HG03159 (cell line): Measurements from ENCODE around the gene UBAC1.
A peak's percentile ranks its signal among the peaks of the same experiment; 100 is the strongest.

ENCODE experiments used
- ATAC-seq: cut with Tn5 transposase; IDR thresholded peaks from one replicate; pipeline ENCODE4 v1.9.1; 2021; ENCODE audit warnings: mild to moderate bottlenecking, moderate library complexity; ENCODE audit not compliant: unreplicated experiment

Gene UBAC1, protein sequence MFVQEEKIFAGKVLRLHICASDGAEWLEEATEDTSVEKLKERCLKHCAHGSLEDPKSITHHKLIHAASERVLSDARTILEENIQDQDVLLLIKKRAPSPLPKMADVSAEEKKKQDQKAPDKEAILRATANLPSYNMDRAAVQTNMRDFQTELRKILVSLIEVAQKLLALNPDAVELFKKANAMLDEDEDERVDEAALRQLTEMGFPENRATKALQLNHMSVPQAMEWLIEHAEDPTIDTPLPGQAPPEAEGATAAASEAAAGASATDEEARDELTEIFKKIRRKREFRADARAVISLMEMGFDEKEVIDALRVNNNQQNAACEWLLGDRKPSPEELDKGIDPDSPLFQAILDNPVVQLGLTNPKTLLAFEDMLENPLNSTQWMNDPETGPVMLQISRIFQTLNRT

DNA sequence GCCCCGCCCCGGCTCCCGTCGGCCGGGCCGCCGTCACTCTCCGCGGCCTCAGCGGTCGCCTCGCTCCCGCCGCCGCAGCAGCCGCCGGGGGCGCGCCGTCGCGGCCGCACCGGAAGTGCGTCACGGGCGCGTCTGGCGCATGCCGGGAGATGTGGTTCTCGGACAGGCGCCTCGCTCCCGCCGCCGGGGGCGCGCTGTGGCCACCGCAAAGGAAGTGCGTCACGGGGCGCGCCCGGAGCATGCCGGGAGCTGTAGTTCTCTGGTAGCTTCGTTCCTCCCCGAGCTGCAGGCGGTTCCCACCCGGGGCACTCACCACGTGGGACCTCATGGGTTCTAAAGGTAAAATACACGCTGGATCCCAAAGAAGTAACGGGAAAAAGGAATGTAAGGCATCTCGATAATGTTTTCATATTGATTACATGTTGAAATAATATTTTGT lies at the start of gene UBAC1:
Gene UBAC1 (minus strand): TSS at position 97 of the 439 bp plus-strand sequence. CDS start 211 bp downstream, outside the sequence.
- ATAC-seq: peak; percentile 90

DNA sequence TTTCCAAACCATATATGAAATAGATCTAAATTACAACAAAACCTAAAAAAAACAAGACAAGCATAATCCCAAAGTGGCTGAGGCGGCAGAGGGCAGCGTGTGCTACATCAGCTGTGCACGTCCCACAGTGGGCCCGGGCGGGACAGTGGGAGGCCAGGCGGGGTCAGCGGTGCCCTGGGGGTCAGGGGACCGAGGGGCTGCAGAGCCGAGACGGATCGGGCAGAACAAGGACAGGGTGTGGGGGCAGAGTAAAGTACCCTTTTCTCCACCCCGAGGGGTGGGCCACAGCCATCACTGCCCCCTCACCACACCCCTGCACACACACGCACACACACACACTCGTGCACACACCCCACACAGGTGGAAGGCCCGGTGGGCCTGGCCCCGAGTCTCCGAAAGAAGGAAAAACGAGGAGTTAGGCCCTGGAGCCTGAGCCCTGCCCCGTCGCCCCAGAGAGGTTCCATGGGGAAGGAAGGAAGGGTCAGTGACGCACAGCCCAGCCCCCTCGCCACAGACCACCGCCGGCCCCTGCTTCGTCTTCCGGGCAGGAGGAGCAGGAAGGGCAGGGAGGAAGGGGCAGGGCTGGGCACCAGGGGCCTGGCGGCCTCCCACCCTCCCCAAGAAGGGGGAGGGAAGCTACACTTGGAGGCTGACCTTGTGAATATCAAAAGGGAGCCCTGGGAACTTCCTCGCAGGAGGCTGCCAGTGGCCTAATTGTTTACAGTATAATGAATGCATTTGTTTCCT lies 49.6 kb upstream of the UBAC1 start:
- ATAC-seq: no peak

DNA sequence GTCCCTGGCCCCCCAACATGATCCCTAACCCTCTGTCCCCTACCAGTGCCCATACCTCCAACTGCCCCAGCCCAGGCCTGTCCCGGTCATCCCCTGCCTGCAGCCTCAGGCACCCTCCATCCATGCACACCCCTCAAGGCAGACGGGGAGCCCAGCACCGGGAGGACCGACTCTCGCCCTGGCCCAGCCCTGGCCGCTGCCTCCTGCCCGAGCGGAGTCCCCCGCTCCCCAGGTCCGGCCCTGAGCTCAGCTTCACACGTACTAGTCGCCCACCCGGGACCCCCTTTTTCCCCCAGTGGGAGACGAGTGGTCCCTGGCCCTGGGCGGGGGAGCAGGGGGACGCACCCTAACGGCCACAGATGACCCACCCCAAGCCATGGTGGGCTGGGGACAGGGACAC lies 49.0 kb upstream of the UBAC1 start:
- no peak for ATAC-seq

DNA sequence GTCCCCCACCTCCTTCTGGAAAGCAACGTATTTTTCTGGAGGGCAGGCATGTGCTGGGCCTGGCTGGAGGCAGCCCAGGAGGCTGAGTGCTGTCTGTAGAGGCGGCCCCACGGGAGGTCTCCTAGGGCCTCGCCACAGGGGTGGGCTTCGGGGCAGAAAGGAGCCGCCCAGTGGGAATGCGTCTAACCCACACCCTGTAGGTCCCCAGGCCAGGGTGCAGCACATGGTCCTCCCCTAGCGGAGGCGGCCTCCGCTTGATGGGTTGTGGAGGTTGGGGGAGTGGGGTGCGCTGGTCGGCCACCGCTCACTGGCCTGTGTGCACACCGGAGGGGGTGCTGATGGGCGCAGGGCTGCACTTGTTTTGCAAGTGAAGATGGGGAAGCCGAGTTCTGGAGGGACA lies 48.3 kb upstream of the UBAC1 start:
- ATAC-seq: no peak

DNA sequence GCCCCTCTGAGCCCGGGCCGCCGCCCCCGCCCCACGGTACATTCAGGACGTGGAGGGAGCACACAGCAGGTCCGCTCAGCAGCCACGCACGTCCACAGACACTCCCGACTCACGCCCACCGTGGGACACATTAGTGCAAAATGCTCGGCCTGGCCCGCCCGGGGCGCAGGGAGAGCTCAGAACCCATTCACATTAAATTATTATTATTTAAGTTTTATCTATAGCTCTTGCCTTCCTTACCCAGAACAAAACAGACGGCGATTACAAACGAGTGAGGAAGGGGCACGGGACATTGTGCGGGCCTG lies 47.5 kb upstream of the UBAC1 start:
- ATAC-seq: no peak

DNA sequence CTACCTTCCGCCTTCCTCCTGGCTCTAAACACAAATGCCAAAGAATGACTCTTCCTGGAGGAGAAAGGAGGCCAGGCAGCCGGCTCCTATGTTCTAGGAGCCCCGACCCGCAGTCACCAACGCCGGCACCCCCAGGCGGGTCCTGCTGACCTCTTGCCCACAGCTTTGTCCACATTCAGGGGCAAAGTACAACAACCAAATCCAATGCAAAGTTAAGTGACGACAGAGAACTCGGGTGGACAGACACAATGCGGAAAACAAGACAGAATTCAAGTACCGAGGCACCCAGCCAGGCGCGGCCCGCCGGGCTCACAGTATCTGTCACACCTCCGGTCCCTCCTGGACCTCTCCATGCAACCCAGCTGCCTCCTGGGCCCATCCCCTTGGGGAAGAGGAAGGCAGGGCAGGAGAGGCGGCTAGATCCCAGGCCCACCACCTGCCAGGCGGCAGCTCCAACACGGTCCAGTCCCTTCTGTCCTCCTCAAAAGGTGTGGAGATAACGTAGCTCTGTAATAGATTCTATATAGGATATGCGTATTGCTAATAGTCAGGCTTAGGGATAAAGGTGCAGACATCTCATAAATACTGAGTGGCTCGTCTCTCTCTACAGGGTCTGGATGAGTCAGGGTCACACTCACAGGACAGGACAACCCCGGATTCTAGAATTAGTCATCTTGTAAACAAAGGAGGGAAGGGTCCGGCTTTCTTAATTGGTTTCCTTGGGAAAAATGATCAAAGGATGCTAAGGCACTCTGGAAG lies 46.9 kb upstream of the UBAC1 start:
- no peak for ATAC-seq

DNA sequence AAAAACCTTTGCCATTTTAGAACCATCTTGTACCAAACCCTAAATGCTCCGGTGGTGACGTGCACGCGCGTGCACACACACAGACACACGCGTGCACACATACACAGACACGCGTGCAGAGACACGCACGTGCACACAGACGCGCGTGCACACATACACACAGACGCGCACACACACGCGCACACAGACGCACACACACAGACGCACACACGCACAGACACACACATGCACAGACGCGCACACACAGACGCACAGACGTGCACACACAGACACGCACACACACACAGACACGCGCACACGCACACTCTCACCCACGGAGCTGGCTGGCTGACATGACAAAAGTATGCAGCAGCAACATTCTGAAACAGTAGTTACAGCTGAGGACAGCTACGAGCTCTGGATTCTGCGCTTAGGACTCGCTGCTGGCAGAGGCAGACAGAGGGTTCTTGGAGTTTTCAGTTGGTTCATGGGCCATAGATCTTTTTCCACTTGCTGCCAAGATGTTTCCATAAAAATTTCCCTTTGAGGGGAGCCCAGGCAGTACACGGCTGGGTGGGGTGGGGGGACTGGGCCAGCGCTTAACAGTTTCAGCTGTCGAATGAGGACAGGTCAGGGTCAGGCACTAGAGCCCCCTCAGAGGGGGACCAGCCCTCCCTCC lies 46.2 kb upstream of the UBAC1 start:
- ATAC-seq: no peak

DNA sequence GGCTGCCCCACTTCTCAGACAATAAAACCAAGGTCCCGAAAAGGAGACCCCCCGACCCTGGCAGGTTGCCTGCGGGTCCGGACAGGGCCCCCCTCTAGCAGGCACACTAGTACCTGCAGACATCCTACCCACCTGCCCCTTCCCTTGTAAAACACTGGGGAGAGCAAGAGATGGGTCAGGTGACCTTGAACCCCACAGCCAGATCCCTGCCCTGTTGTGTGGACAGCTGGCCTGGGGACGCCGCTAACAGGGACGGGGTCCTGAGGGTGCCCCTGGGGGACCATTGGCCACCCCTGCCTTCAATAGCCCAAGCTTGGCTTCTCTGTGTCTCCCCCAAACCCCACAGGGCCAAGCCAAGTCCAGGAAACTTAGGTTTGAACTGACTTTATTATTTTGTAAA lies 45.0 kb upstream of the UBAC1 start:
- ATAC-seq: no peak

DNA sequence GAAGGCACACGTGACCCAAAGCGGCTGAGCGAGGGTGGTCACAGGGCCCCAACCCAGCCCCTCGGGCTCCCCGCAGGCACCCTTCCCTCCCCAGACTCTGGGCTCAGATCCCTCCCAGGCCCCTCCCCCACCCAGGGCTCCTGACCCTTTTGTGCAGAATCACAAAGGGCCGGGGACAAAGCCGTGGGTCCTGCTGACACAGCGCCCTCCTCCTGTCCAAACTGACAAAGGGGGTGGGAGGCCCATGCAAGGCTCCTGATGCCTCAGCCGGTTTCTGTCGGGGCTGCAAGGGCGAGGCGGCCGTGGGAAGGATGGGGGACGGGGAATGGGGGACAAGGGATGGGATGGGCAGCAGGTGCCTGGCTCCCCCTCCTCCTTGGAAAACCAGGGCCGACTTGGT lies 43.5 kb upstream of the UBAC1 start:
- ATAC-seq: no peak

DNA sequence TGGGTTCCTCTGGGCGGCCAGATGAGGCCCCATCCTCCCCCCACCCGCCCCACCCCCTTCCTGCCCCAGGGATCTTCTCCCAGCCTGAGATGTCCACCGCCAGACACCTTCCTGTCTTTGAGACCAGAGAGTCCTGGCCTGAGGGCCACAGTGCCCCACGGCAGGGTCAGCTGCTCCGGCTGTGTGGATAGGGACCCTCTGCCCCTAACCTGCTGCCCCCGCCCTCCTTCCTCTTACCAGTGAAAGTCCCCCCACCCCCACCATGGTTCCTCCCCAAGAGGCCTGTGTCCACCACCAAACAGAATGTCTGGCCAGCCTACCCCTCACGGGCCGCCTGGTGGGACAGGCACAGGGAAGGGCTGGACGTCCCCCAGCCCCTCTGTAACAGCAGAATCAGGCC lies 43.0 kb upstream of the UBAC1 start:
- ATAC-seq: no peak

DNA sequence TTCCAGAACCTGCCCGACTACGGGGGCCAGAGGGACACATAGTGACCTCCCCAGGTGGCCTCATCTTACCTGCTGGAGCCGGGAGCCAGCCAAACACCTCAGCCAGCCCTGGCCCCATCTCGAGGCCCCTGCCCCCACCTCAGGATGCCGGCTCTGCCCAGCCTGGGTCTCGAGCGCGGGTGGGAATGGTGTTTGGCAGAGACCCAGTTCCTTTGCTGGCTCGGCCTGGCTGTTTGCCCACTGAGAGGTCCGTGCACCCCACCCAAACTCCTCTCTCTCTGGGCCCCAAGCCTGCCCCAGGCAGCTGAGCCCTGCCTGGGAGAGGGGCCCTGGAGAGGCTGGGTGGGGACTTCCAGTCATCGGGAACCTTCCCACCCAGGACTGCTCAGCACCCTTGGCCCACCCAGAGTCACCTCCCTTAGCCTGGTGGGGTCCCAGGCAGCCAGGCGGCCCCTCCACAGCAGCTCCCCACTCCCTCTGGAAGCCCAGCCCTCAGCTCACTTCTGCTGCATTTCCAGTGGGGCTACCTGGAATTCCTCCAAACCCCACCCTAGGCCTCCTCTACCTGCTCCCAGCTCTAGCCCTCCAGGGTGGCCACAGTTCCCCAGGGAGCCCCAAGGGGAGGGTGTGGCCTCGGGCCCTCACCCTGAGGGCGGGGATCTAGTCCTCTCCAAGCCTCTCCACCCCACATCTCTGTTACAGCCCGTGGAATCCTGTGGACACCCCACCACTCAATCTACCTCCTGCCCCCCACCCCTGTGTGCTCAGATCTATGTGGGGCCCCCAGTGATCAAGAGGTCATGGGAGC lies 42.4 kb upstream of the UBAC1 start:
- ATAC-seq: no peak

DNA sequence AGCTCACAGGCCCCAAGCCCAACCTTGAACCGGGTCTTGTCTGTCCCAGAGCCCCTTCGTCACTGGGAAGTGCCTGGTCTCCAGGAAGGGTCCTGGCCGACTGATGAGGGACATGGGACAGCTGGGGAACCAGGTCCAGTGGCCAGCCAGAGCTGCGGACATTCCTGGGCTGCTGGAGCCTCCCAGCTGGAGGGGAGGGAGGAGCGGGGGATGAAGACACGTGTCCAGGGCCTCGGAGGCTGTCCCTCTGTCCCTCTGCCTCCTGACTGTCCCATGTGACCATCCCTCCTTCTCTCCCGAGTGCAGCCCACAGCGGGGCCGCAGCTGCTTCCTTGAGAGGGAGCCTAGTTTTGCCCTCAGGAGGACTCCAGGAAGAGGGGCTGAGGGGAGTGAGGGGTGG lies 41.7 kb upstream of the UBAC1 start:
- no peak for ATAC-seq

DNA sequence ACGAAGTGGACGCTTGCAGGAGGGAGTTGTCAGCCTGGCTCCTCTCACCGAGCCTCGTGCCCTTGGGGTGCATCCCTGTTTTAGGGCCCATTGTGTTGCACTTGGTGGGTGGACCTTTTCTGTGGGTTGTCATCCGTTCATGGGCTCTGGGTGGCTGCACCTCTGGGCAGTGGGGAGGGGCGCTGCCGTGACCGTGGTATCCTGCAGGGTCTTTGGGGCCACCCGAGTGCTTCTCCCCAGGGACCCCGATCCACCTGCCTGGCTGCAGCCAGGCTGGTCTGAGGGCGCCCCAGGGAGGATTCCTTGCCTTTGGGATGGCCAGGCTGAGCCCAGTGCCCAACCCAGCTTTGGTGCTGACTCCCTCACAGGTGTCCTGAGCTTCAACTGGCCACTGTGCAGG lies 41.0 kb upstream of the UBAC1 start:
- no peak for ATAC-seq

DNA sequence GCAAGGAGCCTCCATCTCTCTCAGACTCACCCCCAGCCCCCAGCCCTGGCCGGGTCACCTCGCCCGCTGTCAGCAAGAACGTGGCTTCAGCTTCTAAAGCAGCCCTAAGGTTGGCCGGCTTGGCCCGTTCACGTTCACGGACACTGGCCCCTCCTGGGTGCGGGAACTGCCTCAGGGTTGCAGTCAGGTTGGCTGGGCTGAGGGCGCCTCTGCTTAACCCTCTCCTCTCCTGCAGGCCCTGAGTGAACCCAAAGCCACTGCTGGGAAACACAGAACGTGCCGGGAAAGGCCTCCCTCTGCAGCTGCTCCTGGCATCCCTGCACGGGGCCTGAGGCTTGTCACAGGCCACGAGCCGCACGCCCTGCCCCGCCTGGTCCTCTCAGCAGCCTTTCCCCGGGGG lies 40.1 kb upstream of the UBAC1 start:
- ATAC-seq: no peak

DNA sequence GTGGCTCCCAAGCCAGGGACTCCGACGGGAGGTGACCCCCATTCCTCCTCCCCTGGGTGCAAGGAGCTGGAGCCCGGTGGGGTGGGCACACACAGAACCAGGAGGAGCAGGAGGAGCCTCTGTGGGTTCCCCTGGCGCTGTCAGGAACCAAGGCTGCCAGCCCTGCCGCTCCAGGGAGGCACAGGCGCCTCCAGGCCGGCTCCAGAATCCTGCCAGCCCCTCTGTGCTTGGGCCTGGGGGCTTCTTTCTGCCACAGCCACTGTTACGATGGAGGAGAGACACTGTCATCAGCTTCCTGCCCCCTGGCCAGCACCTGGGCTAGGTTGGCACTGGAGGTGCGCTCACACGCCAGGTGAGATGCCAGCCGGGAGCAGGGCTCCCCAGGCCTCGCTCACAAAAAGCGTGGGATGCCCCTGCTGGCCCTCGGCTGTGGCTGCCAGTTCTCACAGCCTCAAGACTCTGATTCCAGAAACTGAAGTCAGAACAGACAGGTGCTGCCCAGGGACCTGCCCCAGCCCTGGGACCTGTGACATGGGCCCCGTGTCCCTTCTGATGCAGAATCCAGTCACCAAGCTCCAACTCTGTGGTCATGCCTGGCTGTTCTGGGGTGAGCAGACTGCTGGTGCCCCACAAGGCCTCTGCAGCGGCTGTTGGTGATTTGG lies 37.4 kb upstream of the UBAC1 start:
- ATAC-seq: no peak

DNA sequence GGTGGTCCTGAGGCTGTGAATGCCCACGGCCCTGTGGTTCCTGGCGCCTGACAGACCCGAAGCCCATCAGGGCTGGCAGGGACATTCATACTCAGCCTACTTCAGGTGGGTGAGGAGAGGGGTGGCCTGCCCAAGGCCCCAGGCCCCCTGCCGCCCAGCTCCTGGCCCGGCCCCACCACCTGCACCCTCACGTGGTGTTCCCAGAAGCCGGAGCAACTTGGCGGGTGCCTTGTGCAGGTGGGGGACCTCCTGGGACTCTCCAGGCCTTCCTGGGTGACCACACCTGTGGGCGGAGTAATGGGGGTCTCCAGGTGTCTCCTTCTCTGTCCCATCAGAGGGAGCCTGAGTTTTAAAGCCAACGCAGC lies 36.8 kb upstream of the UBAC1 start:
- ATAC-seq: no peak

DNA sequence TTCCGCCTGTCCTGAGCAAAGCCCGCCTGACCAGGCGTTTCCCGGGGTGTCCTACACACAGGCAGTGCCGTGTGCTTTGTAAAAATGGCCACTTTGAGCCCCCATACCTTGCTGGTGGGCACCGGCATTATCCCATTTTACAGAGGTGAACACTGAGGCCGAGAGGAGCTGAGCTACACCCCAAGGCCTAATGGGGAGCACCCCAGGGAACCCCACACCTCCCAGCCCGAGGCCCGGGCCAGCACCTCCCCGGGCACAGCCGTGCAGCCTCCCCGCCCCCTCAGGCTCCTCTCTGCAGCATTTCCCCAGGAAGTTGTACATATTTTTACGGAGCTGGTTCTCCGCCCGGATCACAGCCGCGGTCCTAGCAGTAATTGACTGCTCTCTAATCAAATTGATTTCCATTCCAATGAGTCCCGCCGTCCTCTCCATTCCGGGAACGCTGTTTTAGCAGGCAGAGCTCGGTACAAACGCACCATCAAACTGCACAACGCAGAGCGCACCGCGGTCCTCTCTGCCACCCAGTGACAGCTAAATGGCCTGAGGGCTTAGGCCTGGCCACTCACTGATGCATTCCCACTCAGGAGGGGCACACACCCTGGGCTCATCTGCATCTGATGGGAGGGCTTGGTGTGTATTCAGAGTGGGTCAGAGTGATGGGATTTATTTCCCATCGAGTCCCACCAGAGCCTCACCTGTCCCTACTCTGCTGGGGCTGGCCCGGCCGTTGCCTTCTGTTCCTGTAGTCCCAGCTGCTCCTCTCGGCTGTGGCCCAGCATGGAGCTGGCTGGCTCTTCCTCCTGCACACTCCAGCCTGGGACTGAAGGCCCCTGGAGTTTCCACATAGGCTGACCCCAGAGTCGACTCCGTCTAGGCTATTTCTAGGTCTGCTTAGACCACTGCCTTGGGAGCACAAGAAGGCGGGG lies 36.2 kb upstream of the UBAC1 start:
- ATAC-seq: no peak

DNA sequence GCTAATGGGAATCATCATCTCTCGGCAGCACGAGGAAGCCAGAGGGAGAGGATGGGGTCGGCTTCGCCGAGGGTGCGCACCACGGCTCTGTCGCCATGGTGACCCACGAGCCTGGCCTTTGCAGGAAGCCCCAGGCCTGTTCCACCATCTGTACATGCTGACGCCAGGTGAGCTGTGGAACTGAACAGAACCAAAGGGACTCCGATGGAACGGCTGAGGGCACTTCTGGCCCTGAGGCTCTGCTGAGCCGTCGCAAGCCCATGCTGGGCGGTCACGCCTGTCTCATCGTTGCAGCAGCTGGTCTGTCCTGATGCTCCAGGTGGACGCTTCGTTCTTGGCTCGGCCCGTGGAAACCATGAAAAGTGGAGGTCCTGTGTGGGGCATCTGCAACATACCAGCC lies 34.6 kb upstream of the UBAC1 start:
- no peak for ATAC-seq
